T47D (cell line): Measurements from ENCODE around the gene KRTAP2-3.
A peak's percentile ranks its signal among the peaks of the same experiment; 100 is the strongest.
"Not testable (repeated sequence)": the region's sequence is repeated elsewhere in the genome, so short reads cannot be mapped to it uniquely, and the experiment has no call there.

Source experiments
- DNase-seq, 2 experiments: peaks; one replicate each; pipeline versions ENCODE4 v3.0.0 to v3.0.0-alpha.2; 2011 to 2012; ENCODE audit warnings: low read depth in 1 of 2, low spot score in 1 of 2
- JUND ChIP-seq: IDR thresholded peaks from 2 replicates; pipeline ENCODE4 v1.6.1; 2012; ENCODE audit warnings: low read depth
- in situ Hi-C: cut with HindIII; loops from 2 replicates; pipeline ENCODE4 v1.10.0; 2016; ENCODE audit warnings: low sequenced_read_pairs, low pct_unique_long_range_greater_than_20kb

The KRTAP2-3 gene, protein sequence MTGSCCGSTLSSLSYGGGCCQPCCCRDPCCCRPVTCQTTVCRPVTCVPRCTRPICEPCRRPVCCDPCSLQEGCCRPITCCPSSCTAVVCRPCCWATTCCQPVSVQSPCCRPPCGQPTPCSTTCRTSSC

DNA sequence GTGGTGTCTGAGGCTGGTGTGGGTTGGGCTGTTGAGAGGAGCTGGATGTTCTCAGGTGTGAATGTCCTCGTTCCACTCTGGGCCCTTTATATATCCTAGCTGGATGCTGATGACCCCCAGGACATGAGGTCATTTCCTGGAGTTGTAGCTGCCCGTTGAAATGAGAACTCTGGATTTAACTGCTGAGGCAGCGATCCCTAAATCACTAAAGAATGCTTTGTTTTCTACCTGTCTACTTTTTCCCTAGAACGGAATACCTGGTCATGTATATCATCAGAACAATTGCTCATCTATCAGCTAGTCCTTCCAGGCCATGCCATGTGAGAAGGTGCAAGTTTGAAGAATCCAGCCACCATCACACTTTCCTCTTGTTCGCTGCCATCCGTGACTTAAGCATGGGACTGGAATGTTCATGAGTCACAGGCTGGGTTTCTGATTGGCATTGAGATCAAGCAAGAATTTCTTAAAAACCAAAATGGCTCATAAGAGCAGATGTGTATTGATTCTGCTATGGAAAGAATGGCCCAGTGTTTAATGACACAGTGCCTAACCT is at the start of gene KRTAP2-3:
KRTAP2-3 (minus strand) TSS at position 63 of the 553 bp plus-strand sequence. CDS start 64 bp downstream, outside the sequence.
- in situ Hi-C loops = no loop called here
- no peak for DNase-seq
- TF ChIP-seq JUND = no peak

DNA sequence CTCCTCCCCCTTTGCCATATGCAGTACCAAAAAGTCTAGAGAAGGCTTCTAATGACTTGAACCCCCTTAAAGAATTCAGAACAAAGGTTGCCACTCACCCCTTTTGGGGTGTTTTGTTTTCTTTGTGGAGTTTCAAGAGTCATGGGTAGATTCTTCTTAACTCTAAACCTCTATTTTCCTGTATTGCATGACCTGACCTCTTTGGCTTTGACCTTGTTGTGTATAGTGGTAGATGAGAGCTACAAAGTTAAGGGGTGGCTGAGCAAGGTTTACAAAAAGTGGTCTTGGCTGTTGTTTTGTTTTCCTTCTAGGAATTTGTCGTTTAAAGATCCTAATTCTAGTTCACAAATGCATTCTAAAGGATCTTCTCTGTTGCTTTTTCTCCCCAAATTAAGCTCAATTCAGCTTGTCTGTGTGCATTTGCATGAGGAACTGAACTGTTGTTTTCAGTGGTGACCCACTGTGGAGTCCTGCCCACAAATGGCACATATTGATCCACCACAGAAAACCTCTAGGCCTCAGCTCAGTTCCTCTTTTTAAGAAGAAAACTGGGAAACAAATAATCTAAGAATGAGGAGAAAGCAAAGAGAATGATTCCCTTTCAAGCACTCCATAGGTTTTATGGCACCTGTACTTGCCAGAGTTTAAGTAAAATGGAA is 48.9 kb upstream of the KRTAP2-3 start:
- in situ Hi-C loops, DNase-seq: not testable (repeated sequence)

DNA sequence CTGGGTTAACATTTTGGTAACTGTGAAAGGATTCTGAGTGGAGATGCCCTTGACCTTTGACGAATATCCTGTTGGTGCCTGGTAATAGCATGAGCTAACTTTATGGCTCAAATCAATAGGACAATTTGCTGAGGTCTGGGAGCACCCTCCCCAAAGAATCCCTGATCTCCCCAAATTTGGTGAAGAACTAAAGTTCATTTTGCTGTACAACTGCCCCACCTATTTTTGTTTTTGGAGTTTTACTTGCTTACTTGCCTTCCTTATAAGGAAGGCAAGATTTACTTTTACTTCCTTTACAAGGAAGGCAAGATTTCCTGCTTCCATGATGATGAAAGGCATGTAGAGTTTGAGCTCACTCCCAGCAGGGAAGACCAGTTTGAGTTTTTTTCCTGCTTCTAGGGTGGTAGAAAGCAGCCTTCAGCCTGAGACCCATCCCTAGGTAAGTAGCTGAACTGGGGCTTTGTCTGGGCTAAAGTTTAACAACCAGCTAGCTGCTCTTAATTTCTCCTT is 48.1 kb upstream of the KRTAP2-3 start:
- in situ Hi-C loops = no loop called here
- no peak for TF ChIP-seq JUND
- DNase-seq = no peak

DNA sequence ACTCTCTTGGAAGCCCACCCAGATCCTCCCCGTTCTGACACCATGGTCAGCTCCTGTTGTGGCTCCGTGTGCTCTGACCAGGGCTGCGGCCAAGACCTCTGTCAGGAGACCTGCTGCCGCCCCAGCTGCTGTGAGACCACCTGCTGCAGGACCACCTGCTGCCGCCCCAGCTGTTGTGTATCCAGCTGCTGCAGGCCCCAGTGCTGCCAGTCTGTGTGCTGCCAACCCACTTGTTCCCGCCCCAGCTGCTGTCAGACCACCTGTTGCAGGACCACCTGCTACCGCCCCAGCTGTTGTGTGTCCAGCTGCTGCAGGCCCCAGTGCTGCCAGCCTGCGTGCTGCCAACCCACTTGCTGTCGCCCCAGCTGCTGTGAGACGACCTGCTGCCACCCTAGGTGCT is 45.4 kb upstream of the KRTAP2-3 start, which contains the start of gene KRTAP4-9:
KRTAP4-9 (plus strand) TSS at position 43 of the 400 bp plus-strand sequence; CDS start at position 43, 0 bp downstream.
- in situ Hi-C loops, DNase-seq: not testable (repeated sequence)

DNA sequence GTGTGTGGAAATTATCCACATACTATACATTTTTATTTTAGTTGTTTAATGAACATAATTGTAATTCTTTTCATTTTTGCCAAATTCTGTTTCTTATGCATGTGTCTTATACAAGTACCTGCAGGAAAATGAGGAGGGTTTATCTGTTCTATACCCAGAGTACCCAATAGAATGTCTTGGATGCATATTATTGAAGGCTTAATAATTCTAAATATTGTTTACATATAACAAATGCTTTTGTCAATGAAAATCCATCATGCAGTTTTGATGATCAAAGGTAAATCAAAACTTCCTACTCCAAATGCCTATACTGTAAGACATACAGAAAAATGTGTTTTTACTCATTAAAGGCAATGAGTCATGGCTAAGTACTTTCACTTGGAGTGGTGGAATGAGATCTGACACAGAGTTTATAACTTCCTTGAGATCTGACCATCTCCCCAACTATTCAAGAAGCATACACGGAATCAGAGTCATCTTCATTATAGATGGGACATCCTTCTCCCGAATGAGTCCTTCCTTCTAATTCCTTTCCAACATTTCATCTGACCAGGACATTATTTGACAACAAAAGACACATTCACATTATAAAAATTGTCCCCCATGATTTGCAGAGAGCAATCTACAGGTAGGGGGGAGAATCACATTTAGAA is 44.6 kb upstream of the KRTAP2-3 start:
- in situ Hi-C loops, DNase-seq: not testable (repeated sequence)

DNA sequence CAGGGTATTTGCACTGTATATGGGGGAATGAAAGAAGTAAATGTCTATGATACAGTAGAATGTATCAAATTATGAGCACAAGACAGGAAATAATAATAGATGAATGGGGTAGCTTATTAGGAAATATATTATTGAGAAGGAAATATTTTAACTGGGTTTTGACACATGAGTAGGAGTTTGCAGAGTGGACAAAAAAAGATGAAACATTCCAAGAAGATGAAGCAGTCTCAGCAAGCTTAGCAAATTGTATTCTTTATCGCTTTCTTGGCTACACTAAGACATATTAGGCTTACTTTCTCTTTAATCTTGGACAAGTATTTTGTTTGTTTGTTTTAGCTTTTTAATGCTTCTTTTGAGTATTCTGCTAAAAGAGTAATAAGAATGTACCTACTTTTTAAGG is 44.0 kb upstream of the KRTAP2-3 start:
- in situ Hi-C loops = no loop called here
- TF ChIP-seq JUND = no peak
- DNase-seq = no peak

DNA sequence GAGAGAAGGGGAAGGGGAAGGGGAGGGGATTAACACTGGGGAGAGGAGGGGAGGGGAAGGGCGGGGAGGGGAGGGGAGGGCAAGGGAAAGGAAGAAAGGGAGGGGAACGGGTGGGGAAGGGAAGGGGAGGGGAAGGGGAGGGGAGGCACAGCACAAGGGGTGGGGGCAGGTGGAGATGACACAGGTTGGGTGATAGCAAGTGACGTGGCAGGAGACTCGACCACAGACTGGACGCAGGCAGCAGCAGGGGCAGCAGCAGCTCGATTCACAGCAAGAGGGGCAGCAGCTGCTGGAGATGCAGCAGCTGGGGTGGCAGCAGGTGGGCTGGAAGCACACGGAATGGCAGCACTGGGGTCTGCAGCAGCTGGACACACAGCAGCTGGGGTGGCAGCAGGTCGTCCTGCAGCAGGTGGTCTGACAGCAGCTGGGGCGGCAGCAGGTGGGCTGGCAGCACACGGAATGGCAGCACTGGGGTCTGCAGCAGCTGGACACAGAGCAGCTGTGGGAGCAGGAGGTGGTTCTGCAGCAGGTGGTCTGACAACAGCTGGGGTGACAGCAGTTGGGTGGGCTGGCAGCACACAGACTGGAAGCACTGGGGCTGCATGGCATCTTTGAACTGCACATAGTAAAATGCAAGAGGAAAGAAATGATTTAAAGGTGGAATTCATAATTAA is 41.8 kb upstream of the KRTAP2-3 start, which contains the start of gene KRTAP4-16:
KRTAP4-16 (minus strand) TSS at position 624 of the 674 bp plus-strand sequence; CDS start at position 624, 0 bp downstream.
- TF ChIP-seq JUND = no peak
- in situ Hi-C loops = no loop called here
- no peak for DNase-seq

DNA sequence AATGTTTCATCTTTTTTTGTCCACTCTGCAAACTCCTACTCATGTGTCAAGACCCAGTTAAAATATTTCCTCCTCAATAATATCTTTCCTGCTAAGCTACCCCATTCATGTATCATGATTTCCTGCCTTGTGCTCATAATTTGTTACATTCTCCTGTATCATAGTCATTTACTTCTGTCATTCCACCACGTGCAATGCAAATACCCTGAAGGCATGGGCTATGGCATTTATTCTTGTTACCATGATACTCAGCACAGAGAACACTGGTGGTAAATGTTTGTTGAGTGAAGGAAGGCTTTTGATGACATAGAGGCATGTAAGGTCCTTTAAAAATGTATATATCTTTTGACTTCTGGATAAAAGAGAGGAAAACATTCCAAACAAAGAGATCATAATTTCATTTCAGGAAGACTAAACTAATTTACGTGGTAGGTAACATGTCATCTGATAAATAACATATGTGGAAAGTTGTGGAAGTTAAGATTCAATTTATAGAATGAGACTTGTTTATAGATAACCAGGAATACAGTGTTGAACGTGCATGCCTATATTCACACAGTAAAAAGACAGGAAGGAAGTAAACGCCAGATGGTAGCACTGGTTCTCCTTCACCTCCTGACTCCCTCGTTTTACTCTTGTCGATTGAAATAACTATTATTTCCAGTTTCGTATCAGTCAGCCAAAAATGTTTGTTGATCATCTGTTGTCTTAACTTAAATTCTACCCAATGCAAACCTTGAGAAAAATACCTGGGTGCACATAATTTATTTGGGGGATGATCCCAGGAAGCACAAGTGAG is 40.0 kb upstream of the KRTAP2-3 start:
- in situ Hi-C loops = not testable (repeated sequence)
- peak in 1 of 2 experiments; percentile 92 for DNase-seq
- TF ChIP-seq JUND = peak; percentile 43; the same call in 1 of the 2 replicates

DNA sequence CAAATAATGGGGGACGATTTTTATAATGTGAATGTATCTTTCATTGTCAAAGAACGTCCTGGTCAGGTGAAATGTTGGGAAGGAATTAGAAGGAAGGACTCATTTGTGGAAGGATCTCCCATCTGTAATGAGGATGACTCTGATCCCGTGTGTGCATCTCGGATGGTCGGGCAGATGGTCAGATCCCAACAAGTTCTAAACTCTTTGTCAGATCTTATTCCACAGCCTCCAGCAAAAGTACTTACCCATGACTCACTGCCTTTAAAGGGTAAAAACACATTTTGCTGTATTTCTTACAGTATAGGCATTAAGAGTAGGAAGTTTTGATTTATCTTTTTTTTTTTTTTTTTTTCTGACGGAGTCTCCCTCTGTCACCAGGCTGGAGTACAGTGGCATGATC is 38.6 kb upstream of the KRTAP2-3 start:
- no peak for DNase-seq
- in situ Hi-C loops = no loop called here
- TF ChIP-seq JUND = no peak

DNA sequence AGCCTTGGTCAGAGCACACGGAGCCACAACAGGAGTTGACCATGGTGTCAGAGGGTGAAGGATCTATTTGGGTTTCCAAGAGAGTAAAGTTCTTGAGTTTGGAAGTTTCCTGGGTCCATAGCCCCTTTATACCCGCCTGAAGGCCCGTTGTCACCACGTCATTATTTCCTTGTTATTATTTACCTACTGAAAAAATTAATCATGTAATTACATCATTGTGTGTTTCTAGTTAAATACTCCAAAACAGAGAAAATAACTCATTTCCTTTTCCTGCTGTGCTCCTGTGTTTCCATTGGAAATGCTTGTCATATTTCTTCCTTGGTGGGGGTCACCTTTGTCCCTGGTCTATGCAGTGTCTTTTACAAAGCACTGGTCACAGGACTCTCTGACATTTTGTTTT is 38.1 kb upstream of the KRTAP2-3 start, which contains the start of gene KRTAP4-8:
KRTAP4-8 (minus strand) TSS at position 101 of the 400 bp plus-strand sequence; CDS start at position 43, 58 bp downstream.
- no peak for TF ChIP-seq JUND
- DNase-seq = no peak
- in situ Hi-C loops = no loop called here

DNA sequence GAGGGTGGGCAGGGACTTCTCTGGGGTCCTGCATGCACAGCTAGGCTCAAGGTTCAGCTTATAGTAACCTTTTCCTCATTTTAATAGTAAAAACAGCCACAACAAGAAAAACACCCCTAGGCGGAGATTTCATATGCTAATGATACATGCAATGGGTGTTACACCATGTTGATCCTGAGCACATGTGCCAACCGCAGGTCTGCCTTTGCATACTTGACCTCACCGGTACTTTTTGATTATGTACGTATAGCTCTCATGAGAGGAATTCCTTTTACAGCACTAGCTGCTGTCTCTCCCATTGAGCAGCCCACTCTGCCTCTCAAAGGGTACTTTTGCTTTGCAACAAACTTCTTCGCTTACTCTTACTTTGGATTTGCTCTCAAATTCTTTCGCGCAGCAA is 36.1 kb upstream of the KRTAP2-3 start:
- in situ Hi-C loops = no loop called here
- no peak for DNase-seq
- TF ChIP-seq JUND = no peak

DNA sequence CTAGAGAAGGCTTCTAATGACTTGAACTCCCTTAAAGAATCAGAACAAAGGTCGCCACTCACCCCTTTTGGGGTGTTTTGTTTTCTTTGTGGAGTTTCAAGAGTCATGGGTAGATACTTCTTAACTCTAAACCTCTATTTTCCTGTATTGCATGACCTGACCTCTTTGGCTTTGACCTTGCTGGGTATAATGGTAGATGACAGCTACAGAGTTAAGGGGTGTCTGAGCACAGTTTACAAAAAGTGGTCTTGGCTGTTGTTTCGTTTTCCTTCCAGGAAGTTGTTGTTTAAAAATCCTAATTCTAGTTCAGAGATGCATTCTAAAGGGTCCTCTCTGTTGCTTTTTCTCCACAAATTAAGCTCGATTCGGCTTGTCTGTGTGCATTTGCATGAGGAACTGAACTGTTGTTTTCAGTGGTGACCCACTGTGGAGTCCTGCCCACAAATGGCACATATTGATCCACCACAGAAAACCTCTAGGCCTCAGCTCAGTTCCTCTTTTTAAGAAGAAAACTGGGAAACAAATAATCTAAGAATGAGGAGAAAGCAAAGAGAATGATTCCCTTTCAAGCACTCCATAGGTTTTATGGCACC is 28.9 kb upstream of the KRTAP2-3 start:
- in situ Hi-C loops, DNase-seq: not testable (repeated sequence)

DNA sequence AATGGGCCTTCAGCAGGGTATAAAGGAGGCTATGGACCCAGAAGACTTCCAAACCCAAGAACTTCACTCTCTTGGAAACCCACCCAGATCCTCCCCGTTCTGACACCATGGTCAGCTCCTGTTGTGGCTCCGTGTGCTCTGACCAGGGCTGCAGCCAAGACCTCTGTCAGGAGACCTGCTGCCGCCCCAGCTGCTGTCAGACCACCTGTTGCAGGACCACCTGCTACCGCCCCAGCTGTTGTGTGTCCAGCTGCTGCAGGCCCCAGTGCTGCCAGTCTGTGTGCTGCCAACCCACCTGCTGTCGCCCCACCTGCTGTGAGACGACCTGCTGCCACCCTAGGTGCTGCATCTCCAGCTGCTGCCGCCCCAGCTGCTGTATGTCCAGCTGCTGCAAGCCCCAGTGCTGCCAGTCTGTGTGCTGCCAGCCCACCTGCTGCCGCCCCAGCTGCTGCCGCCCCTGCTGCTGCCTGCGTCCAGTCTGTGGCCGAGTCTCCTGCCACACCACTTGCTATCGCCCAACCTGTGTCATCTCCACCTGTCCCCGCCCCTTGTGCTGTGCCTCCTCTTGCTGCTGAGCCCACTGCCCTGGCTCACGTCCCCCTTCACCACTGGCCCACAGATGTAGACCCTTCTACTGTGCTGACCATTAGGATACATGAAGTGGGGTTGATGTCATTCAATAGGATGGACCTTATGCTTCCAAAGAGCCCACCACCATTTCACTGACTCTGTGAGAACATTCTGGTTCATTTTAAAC is 24.4 kb upstream of the KRTAP2-3 start, which contains the start of gene KRTAP4-7:
KRTAP4-7 (plus strand) TSS at position 51 of the 757 bp plus-strand sequence; CDS start at position 108, 57 bp downstream.
- DNase-seq, in situ Hi-C loops: not testable (repeated sequence)

DNA sequence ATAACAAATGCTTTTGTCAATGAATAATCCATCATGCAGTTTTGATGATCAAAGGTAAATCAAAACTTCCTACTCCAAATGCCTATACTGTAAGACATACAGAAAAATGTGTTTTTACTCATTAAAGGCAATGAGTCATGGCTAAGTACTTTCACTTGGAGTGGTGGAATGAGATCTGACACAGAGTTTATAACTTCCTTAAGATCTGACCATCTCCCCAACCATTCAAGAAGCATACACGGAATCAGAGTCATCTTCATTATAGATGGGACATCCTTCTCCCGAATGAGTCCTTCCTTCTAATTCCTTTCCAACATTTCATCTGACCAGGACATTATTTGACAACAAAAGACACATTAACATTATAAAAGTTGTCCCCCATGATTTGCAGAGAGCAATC is 23.5 kb upstream of the KRTAP2-3 start:
- in situ Hi-C loops, DNase-seq: not testable (repeated sequence)
